Epithelial cell of esophagus (primary cell): ENCODE results near the gene B3GNT4.
A peak's percentile ranks its signal among the peaks of the same experiment; 100 is the strongest.

ENCODE experiments used
- DNase-seq: peaks from one replicate; pipeline ENCODE4 v3.0.0; 2010; ENCODE audit warnings: low read depth
- H3K4me3 ChIP-seq: 2 replicates; pipeline ENCODE4 v1.5.1; 2011; ENCODE audit warnings: mild to moderate bottlenecking, low read length, control low read depth
- TF ChIP-seq, protein P1 (sequence below): IDR thresholded peaks from 2 replicates; pipeline ENCODE4 v1.5.1; 2011; ENCODE audit warnings: low read depth, mild to moderate bottlenecking, low read length, control low read depth, inconsistent platforms; ENCODE audit not compliant: insufficient read depth; ENCODE audit errors: missing control alignments

B3GNT4 gene

DNA sequence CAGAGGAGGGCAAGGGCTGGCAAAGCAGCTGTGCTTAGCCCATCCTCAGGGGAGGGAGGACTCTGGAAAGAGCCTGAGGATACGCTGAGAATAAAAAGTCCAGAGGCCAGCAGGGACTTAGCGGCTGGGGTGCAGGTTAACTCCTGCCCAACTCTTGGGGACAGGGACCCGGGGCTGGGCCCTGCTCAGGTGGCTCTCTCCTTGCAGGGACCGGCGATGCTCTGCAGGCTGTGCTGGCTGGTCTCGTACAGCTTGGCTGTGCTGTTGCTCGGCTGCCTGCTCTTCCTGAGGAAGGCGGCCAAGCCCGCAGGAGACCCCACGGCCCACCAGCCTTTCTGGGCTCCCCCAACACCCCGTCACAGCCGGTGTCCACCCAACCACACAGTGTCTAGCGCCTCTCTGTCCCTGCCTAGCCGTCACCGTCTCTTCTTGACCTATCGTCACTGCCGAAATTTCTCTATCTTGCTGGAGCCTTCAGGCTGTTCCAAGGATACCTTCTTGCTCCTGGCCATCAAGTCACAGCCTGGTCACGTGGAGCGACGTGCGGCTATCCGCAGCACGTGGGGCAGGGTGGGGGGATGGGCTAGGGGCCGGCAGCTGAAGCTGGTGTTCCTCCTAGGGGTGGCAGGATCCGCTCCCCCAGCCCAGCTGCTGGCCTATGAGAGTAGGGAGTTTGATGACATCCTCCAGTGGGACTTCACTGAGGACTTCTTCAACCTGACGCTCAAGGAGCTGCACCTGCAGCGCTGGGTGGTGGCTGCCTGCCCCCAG lies 2.8 kb downstream of the B3GNT4 start:
- H3K4me3 ChIP-seq = no peak overlapping the region
- no peak for DNase-seq
- TF ChIP-seq, protein P1, sequence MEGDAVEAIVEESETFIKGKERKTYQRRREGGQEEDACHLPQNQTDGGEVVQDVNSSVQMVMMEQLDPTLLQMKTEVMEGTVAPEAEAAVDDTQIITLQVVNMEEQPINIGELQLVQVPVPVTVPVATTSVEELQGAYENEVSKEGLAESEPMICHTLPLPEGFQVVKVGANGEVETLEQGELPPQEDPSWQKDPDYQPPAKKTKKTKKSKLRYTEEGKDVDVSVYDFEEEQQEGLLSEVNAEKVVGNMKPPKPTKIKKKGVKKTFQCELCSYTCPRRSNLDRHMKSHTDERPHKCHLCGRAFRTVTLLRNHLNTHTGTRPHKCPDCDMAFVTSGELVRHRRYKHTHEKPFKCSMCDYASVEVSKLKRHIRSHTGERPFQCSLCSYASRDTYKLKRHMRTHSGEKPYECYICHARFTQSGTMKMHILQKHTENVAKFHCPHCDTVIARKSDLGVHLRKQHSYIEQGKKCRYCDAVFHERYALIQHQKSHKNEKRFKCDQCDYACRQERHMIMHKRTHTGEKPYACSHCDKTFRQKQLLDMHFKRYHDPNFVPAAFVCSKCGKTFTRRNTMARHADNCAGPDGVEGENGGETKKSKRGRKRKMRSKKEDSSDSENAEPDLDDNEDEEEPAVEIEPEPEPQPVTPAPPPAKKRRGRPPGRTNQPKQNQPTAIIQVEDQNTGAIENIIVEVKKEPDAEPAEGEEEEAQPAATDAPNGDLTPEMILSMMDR = no peak

DNA sequence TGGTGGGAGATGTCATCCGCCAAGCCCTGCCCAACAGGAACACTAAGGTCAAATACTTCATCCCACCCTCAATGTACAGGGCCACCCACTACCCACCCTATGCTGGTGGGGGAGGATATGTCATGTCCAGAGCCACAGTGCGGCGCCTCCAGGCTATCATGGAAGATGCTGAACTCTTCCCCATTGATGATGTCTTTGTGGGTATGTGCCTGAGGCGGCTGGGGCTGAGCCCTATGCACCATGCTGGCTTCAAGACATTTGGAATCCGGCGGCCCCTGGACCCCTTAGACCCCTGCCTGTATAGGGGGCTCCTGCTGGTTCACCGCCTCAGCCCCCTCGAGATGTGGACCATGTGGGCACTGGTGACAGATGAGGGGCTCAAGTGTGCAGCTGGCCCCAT lies 3.5 kb downstream of the B3GNT4 start:
- TF ChIP-seq, protein P1 = no peak
- H3K4me3 ChIP-seq = no peak overlapping the region
- DNase-seq = no peak

DNA sequence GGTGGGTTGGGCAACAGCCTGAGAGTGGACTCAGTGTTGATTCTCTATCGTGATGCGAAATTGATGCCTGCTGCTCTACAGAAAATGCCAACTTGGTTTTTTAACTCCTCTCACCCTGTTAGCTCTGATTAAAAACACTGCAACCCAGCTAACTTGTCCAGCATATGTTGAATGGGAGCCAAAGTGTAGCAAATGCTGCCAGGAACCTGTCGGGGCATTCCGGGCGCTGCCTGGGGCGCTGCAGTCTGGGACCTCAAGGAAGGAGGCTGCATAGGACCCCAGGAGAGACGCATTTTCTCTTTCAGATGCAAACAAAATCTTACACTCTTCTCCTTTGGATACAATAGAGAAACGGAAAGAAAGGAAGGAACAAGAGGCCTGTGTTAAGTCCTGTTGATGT lies 3.9 kb downstream of the B3GNT4 start:
- no peak for DNase-seq
- TF ChIP-seq, protein P1 = no peak
- no peak overlapping the region for H3K4me3 ChIP-seq

DNA sequence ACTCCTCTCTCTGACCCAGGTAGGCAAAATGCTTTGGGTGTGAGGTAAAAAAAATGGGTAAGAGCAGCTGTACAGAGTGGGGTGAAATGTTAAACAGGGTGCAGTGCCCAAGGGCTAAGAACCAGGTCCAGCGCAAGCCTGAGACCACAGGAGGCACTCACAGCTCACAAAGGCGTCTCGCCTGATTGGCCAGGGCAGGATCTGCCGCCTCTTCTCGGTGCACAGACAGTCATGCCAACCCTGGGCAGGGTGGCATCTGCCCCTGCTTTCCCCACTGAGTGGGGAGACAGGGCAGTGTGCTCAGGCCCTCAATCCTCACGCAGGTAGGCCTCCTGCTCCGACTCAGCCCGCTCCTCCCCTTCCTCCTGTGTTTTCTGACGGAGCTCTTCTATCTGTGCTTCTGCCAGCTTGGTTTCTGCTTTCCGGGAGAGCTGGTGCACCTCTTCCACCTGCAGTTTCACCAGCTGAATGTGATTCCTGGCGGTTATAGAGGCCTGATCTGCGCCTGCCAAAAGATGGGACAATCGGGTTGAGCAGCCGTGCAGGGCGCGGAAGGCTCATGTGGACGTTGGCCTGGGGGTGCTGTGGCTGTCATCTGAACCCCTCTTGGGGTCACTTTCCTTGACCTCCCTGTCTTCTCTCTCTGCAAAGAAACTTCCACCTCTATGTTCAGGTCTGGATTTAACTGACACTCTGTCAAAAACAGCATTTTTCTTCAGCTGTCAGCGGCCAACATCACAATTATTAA lies 4.7 kb downstream of the B3GNT4 start:
- TF ChIP-seq, protein P1 = no peak
- no peak for DNase-seq
- H3K4me3 ChIP-seq = no peak overlapping the region

DNA sequence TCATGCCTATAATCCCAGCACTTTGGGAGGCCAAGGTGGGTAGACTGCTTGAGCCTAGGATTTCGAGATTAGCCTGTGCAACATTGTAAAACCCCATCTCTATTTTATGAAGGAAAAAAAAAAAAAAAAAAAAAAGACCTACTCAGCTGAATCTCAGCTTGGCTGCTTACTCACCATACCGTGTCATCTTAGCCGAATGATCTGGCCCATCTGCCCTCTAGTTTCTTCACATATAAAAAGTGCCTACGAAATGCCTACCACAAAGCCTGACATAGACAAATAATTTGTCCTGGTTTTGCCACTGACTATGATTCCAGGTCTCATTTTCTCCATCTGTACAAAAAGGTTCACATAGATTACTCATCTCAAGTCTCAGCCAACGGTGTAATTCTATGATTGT lies 12.3 kb downstream of the B3GNT4 start:
- TF ChIP-seq, protein P1 = no peak
- no peak overlapping the region for H3K4me3 ChIP-seq
- DNase-seq = peak; percentile 23

DNA sequence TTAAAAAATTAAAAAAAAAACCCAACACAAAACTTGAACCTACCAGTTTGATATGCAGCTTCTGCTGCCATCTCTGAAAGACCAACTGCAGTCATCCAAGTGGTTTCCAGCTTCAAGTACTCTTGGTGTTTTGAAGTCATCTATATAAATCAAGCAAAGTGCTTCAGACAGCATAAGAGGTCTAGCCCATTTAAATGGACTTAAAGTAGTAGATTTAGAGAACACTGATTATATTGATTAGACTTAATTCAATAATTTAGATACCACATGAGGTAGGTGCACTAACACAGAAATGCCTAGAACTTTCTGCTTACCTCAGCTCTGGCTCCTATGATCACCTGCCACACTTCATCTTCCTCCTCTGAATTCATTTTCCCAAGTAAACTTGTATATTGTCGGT lies 12.9 kb downstream of the B3GNT4 start:
- DNase-seq = no peak
- no peak overlapping the region for H3K4me3 ChIP-seq
- TF ChIP-seq, protein P1 = no peak
